Measurements from ENCODE around the gene ZNF526.

The ZNF526 gene

DNA sequence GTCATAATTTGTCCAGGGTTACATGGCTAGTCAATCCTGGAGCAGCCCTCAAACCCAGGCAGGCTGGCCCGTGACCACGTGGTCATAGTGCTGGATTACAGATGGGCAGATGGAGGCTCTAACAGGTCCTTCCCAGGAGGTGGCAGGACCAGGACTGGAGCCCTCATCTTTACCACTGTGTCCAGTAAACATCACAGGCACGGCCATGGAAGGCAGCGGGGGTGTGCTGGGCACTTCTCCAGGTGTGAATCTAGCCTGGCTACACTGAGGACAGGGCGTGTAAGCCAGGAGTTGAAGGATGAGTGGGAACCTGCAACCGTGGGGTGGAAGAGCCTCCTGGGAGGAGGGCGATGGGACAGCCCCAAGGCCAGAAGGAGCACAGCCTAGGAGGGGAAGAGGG, 55.0 kb downstream of the ZNF526 start:
- TF ChIP-seq POLR2AphosphoS5 (IDR thresholded peaks at IDR 0.05; ENCODE audit: low read depth, low read length) (0 out of 2 replicates have a peak, but pooled peaks have one; percentile 16), TAF1 (IDR thresholded peaks at IDR 0.05; ENCODE audit: borderline replicate concordance, insufficient read depth, low read length) (no peak)

DNA sequence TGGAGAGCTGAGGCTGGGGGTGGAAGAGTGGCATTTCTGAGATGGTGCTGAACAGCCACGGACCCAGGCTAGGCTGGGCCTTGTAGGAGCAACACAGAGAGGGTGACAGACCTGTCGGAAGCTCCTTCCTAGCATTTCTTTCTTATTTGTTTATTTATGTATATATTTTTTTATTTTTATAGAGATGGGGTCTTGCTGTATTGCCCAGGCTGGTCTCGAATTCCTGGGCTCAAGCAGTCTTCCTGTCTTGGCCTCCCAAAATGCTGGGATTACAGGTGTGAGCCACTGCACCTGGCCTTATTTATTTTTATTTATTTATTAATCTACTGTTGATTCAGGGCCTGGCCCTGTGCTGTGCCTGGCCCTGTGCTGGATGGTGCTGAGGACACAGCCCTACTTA, 55.4 kb downstream of the ZNF526 start:
- TF ChIP-seq TAF1 (IDR thresholded peaks at IDR 0.05; ENCODE audit: borderline replicate concordance, insufficient read depth, low read length) (no peak), FOXP2 (optimal IDR thresholded peaks at IDR 0.05; ENCODE audit: borderline replicate concordance, extremely low read depth, extremely low read length, insufficient read depth) (no peak), SIN3A (IDR thresholded peaks at IDR 0.05; ENCODE audit: borderline replicate concordance, insufficient read depth, low read length) (no peak), POLR2AphosphoS5 (IDR thresholded peaks at IDR 0.05; ENCODE audit: low read depth, low read length) (no peak)
- TF ChIP-seq, protein P1, sequence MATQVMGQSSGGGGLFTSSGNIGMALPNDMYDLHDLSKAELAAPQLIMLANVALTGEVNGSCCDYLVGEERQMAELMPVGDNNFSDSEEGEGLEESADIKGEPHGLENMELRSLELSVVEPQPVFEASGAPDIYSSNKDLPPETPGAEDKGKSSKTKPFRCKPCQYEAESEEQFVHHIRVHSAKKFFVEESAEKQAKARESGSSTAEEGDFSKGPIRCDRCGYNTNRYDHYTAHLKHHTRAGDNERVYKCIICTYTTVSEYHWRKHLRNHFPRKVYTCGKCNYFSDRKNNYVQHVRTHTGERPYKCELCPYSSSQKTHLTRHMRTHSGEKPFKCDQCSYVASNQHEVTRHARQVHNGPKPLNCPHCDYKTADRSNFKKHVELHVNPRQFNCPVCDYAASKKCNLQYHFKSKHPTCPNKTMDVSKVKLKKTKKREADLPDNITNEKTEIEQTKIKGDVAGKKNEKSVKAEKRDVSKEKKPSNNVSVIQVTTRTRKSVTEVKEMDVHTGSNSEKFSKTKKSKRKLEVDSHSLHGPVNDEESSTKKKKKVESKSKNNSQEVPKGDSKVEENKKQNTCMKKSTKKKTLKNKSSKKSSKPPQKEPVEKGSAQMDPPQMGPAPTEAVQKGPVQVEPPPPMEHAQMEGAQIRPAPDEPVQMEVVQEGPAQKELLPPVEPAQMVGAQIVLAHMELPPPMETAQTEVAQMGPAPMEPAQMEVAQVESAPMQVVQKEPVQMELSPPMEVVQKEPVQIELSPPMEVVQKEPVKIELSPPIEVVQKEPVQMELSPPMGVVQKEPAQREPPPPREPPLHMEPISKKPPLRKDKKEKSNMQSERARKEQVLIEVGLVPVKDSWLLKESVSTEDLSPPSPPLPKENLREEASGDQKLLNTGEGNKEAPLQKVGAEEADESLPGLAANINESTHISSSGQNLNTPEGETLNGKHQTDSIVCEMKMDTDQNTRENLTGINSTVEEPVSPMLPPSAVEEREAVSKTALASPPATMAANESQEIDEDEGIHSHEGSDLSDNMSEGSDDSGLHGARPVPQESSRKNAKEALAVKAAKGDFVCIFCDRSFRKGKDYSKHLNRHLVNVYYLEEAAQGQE (IDR thresholded peaks at IDR 0.05; ENCODE audit: insufficient read depth in 1 of 2, low read depth in 2 of 2, low read length in 2 of 2), result no peak

DNA sequence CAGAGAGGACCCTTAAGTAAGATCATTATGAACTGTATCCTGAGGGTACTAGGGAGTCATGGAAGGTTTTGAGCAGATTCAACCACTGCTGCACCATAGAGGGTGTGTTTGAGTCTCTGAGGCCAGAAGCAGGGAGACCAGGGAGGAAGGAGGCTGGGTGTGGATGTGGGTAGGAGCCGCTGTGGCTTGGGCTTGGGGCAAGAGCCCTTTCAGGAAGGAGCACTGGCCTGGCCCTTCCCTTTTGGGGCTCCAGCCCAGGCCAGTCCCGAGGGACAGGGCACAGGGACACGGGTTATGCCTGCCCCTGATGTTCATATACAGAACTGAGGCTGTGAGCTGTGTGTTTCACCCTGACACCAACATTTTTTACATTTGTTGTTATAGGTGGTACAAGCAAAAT, 56.2 kb downstream of the ZNF526 start:
- TF ChIP-seq SIN3A (IDR thresholded peaks at IDR 0.05; ENCODE audit: borderline replicate concordance, insufficient read depth, low read length), result no peak
- TF ChIP-seq POLR2AphosphoS5 (IDR thresholded peaks at IDR 0.05; ENCODE audit: low read depth, low read length), result no peak
- TF ChIP-seq, protein P1 (IDR thresholded peaks at IDR 0.05; ENCODE audit: insufficient read depth in 1 of 2, low read depth in 2 of 2, low read length in 2 of 2), result no peak
- no peak for TF ChIP-seq TAF1 (IDR thresholded peaks at IDR 0.05; ENCODE audit: borderline replicate concordance, insufficient read depth, low read length)
- no peak for TF ChIP-seq FOXP2 (optimal IDR thresholded peaks at IDR 0.05; ENCODE audit: borderline replicate concordance, extremely low read depth, extremely low read length, insufficient read depth)

DNA sequence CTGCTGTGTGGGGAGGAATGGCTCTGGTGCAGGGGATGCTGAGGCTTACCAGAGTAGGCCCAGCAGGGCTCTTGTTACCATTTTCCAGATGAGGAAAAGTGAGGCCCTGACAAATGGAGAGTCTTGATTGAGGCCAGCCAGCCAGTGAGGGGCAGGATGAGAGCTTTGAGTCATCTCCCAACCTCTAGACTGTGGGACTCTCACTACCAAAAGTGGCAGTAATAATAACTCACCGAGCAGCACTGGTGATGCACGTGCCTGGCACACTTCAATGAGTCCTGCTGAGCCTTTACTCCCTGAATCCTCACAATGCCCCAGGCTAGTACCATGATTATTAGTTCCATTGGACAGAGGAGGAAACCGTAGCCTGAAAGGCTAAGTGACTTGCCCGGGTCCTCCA, 56.7 kb downstream of the ZNF526 start:
- TF ChIP-seq SIN3A (IDR thresholded peaks at IDR 0.05; ENCODE audit: borderline replicate concordance, insufficient read depth, low read length) (no peak), POLR2AphosphoS5 (IDR thresholded peaks at IDR 0.05; ENCODE audit: low read depth, low read length) (0 out of 2 replicates have a peak, but pooled peaks have one; percentile 19), TAF1 (IDR thresholded peaks at IDR 0.05; ENCODE audit: borderline replicate concordance, insufficient read depth, low read length) (no peak)

Measured in PFSK-1 (cell line).